ENCODE results near the gene DFFB.

The DFFB gene

DNA sequence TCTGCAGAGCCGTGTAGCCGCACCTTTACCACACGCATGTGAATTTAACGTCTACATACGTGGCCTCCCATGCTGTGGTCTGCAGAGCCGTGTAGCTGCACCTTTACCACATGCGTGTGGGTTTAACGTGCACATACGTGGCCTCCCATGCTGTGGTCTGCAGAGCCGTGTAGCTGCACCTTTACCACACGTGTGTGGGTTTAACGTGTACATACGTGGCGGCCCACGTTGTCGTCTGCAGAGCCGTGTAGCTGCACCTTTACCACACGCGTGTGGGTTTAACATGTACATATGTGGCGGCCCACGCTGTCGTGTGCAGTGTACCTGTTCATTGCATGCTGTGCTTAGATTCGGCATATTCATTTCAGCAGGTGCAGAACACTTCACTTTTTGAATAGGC, 17.5 kb downstream of the DFFB start:
- Mint-ChIP-seq H3K9me3 (peaks cover 3% of the 10 kb centered on the region), H3K36me3 (ENCODE audit: low read depth) (peaks cover 88% of the 10 kb centered on the region), H3K4me3 (no peak overlapping the region), H3K27ac (no peak overlapping the region), H3K4me1 (ENCODE audit: low read depth) (no peaks in the 10 kb centered on the region), H3K27me3 (no peaks in the 10 kb centered on the region)
- no peak for DNase-seq

DNA sequence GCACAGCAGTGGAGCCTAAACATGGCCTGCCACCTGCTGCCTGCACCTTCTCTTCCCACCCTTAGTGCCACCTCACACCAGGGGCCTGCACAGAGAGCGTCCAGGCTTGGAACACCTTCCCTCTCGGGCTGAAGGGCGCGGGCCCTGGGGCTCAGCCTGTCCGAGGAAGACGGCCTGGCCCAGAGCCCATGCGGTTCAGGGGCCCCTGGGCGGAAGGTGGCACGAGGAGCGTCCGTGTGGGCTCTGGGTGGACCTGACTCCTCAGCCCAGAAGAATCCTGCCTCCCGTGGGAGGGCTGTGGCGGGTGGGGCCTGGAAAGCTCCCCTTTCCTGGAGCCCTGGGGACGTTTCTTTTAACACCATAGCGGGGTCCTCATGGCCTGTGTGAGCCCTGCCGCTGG, 19.4 kb downstream of the DFFB start:
- peaks cover 3% of the 10 kb centered on the region for H3K4me1 Mint-ChIP-seq (ENCODE audit: low read depth)
- H3K27me3 Mint-ChIP-seq: no peaks in the 10 kb centered on the region
- no peak for DNase-seq
- peaks cover 3% of the 10 kb centered on the region for H3K9me3 Mint-ChIP-seq
- H3K36me3 Mint-ChIP-seq (ENCODE audit: low read depth): peaks cover 85% of the 10 kb centered on the region
- H3K27ac Mint-ChIP-seq: no peak overlapping the region
- no peak overlapping the region for H3K4me3 Mint-ChIP-seq

DNA sequence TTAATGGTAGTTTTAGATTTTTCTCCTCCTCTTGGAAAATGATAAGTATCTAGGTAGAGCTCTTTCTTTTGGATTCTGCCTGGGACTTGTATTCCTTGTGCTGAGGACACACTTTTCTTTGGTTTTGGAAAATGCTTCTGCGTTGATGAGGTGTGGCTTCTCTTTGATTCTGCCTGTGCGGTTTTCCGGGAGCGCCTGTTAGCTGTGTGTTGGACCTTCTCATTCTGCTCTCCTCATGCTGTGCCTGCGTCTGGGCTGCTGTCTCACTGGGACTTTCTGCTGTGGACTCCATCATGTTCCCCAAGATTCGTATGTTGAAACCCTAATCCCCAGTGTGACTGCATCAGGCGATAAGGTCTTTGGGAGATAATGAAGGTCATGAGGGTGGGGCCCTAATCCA, 21.8 kb downstream of the DFFB start:
- Mint-ChIP-seq H3K4me1 (ENCODE audit: low read depth) (peaks cover 3% of the 10 kb centered on the region), H3K36me3 (ENCODE audit: low read depth) (peaks cover 81% of the 10 kb centered on the region), H3K27ac (no peak overlapping the region), H3K9me3 (peaks cover 3% of the 10 kb centered on the region), H3K27me3 (no peaks in the 10 kb centered on the region), H3K4me3 (no peak overlapping the region)
- DNase-seq: no peak

DNA sequence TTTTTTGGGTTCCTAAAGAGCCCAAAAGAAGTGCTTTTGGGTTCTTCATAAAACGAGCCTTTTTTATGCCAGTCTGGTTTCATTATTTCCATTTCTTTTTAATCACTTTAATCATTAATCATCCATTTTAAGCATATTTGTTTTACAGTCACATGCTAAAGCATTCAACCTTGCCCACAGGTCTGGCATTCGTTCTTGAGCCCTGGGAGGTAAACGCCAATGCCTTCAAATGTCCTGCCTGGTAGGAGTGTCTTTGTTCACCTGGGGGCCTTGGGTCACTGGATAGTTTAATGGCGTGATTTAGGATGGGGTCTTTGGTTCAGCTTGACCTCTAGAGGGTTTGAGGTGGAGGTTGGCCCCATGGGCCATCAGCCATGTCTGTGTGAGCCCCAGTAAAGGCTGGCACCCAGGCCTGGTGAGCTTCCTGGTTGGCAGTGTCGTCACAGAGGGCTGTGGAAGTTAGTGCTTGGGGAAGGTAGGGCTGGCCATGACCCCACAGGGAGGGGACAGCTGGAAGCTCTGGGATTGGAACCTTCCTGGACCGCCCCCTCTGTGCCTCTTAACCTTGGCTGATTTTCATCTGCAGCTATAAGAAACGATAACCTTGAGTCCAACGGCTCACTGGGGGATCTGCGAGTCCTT, 22.6 kb downstream of the DFFB start:
- H3K9me3 Mint-ChIP-seq: peaks cover 3% of the 10 kb centered on the region

DNA sequence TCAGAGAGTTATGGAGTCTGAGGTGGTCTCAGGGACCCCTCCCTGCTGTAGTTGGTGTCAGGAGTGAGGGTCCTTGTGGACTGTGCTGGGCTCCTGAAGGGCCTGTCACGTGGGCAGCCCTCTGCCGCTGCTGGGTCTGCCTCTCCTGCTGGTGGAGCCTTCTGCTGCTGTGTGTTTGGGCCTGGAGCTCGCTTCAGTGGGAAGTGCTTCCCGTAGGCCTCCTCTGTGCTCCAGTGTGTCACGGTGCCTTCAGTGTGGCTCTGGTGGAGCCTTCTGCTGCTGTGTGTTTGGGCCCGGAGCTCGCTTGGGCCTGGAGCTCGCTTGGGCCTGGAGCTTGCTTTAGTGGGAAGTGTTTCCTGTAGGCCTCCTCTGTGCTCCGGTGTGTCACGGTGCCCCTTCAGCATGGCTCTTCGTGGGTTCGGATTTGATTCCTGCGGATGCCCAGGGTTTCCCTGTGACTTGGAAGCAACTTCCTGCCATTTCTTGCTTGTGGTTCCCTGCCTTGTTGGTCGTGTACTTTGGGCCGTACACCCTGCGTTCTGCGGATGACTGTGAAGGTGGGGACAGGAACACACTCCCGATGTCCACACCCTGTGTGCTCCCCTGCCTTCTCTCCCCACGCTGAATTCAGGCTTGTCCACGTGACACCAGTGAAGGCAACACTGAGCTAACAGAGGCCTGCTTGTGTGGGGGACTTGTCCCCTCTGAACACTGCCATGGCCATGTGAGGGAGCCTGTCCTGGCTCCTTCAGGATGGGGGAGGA, 23.3 kb downstream of the DFFB start:
- Mint-ChIP-seq H3K27ac (no peak overlapping the region), H3K9me3 (peaks cover 3% of the 10 kb centered on the region)

More for the DNA sequence above, 22.6 kb downstream of the DFFB start:
- no peaks in the 10 kb centered on the region for H3K27me3 Mint-ChIP-seq
- DNase-seq: no peak
- H3K4me1 Mint-ChIP-seq (ENCODE audit: low read depth): peaks cover 6% of the 10 kb centered on the region
- peaks cover 85% of the 10 kb centered on the region for H3K36me3 Mint-ChIP-seq (ENCODE audit: low read depth)
- no peak overlapping the region for H3K4me3 Mint-ChIP-seq
- no peak overlapping the region for H3K27ac Mint-ChIP-seq

DNA sequence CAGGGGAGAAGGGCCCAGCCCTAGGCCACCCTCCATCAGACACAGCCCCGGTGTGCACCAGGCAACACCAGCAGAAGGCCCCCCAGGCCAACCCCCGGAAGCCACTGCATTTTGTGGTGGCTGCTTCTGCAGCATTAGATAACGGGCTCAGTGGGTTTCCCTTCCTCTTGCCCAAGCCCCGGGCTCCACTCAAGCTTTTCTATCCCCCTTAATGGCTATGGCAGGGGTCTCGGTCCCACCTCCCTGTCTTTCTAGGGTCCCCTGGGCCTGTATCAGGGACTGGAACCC, 23.9 kb downstream of the DFFB start:
- Mint-ChIP-seq H3K27me3 (no peaks in the 10 kb centered on the region), H3K4me3 (no peak overlapping the region), H3K4me1 (ENCODE audit: low read depth) (peaks cover 8% of the 10 kb centered on the region), H3K9me3 (peaks cover 3% of the 10 kb centered on the region), H3K27ac (no peak overlapping the region), H3K36me3 (ENCODE audit: low read depth) (peaks cover 85% of the 10 kb centered on the region)
- no peak for DNase-seq

More for the DNA sequence above, 23.3 kb downstream of the DFFB start:
- H3K4me3 Mint-ChIP-seq: no peak overlapping the region
- peaks cover 85% of the 10 kb centered on the region for H3K36me3 Mint-ChIP-seq (ENCODE audit: low read depth)
- no peaks in the 10 kb centered on the region for H3K27me3 Mint-ChIP-seq
- no peak for DNase-seq
- peaks cover 8% of the 10 kb centered on the region for H3K4me1 Mint-ChIP-seq (ENCODE audit: low read depth)

DNA sequence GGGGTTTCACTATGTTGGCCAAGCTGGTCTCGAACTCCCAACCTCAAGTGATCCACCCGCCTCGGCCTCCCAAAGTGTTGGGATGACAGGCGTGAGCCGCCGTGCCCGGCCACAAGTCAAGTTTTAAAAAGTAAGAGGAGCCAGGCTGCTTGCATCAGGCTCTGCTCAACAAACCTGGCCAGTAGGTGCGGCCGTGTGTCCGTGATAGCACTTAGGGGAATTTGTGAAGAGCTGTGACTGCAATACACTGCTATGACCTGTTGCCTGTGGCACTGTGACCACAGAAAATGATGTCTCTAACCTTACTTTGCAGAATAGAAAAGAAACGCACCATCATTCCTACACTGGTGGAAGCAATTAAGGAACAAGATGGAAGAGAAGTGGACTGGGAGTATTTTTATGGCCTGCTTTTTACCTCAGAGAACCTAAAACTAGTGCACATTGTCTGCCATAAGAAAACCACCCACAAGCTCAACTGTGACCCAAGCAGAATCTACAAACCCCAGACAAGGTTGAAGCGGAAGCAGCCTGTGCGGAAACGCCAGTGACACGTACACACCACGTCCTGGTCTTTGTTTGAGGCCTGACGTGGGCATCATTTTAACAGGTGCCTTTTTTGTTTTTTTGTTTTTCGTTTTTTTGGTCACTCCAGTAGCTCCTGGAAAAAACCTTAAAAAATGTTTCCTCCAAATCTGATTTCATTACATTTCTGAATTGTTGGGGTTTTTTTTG, 26.1 kb downstream of the DFFB start:
- Mint-ChIP-seq H3K27me3 (no peaks in the 10 kb centered on the region), H3K27ac (peak overlapping the region; percentile 53), H3K36me3 (ENCODE audit: low read depth) (peaks cover 85% of the 10 kb centered on the region), H3K4me3 (no peak overlapping the region), H3K4me1 (ENCODE audit: low read depth) (peaks cover 8% of the 10 kb centered on the region), H3K9me3 (peaks cover 3% of the 10 kb centered on the region)
- DNase-seq: no peak

DNA sequence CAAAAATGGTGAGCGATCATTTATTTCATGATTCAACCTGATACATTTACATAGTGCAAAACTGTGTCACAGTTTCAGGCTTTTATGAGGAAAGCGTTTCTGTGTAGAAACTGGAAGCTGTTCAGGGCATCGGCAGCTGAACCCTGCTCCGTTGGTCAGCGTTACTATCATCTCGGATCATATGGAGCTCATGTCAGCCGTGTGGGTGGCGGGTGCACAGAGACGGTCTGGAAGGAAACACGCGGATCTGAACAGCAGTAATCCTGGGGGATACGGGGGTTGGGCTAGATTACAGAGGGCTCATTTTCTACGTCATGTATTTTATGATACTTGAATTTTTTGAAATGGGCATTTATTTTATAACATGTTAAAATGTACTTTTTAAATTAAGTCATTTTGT, 27.7 kb downstream of the DFFB start:
- no peak for DNase-seq
- Mint-ChIP-seq H3K4me1 (ENCODE audit: low read depth) (peaks cover 14% of the 10 kb centered on the region), H3K9me3 (no peaks in the 10 kb centered on the region), H3K4me3 (no peak overlapping the region), H3K27me3 (no peaks in the 10 kb centered on the region), H3K27ac (peak overlapping the region; percentile 70), H3K36me3 (ENCODE audit: low read depth) (peaks cover 80% of the 10 kb centered on the region)

DNA sequence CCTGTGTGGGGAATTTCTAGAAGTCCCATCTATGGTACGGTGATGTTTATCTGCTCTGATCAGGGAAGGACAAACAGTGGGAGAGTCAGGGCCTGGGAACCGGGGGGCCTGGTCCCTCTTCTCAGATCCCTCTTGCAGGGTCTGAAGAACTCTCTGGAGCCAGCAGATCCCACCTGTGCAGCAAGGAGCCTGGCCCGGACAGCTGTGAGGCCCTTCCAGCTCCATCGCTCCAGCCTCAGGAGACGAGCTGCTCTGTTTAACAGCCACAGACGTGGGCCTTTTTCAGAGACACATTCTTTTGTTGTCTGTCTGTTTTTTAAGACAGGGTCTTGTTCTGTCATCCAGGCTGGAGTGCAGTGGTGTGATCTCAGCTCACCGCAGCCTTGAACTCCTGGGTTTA, 28.3 kb downstream of the DFFB start:
- H3K9me3 Mint-ChIP-seq: no peaks in the 10 kb centered on the region
- H3K4me3 Mint-ChIP-seq: no peak overlapping the region
- peaks cover 20% of the 10 kb centered on the region for H3K4me1 Mint-ChIP-seq (ENCODE audit: low read depth)
- H3K27me3 Mint-ChIP-seq: no peaks in the 10 kb centered on the region
- no peak for DNase-seq
- H3K27ac Mint-ChIP-seq: no peak overlapping the region
- peaks cover 82% of the 10 kb centered on the region for H3K36me3 Mint-ChIP-seq (ENCODE audit: low read depth)

DNA sequence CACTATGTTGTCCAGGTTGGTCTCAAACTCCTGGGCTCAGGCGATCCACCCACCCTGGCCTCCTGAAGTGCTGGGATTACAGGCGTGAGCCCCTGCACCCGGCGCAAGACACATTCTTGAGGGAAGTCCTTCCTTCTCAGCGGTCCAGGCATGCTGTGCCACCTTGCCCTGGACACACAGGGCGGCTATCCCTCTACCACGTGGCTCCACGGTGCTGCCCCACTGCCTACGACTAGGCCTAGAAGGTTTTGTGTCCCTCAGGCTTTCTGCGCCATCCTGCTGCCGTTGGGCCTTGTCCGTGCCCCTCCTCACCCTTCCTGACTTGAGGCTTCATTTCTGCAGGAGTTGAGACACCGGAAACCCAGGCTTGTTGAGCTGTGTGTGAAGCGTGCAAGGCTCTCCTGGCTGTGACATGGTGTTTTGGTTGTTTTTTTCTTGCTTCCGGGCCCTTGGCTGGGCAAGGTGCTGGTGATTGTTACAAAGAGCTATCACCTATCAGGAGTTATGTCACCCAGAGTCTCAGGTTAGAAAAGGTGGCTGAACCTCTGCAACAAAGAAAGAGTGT, 28.9 kb downstream of the DFFB start:
- Mint-ChIP-seq H3K4me3 (no peak overlapping the region), H3K9me3 (no peaks in the 10 kb centered on the region), H3K27ac (peak overlapping the region; percentile 12), H3K27me3 (no peaks in the 10 kb centered on the region), H3K36me3 (ENCODE audit: low read depth) (peaks cover 83% of the 10 kb centered on the region), H3K4me1 (ENCODE audit: low read depth) (peaks cover 22% of the 10 kb centered on the region)
- DNase-seq: no peak

DNA sequence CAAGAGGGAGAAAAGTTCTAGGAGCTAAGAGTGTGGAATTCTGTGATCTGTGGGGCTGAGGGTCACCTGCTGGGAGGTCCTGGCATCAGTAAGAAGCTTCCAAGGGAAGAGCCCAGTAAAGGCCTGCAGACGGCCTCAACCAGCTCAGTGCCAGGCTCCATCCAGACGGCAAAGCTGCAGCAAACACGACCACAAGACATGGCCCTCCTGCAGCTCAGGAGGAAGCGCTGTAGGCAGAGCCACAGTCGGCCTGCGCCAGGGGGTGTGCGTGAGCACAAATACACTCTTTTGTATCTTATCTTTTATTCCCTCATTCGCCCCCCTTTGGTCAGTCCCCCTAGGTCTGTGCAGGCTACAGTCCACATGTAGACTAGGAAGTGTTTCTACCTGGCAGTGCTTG, 29.4 kb downstream of the DFFB start:
- Mint-ChIP-seq H3K4me3 (no peak overlapping the region), H3K27ac (peak overlapping the region; percentile 14), H3K4me1 (ENCODE audit: low read depth) (peaks cover 27% of the 10 kb centered on the region), H3K27me3 (no peaks in the 10 kb centered on the region), H3K36me3 (ENCODE audit: low read depth) (peaks cover 84% of the 10 kb centered on the region), H3K9me3 (no peaks in the 10 kb centered on the region)
- DNase-seq: no peak

DNA sequence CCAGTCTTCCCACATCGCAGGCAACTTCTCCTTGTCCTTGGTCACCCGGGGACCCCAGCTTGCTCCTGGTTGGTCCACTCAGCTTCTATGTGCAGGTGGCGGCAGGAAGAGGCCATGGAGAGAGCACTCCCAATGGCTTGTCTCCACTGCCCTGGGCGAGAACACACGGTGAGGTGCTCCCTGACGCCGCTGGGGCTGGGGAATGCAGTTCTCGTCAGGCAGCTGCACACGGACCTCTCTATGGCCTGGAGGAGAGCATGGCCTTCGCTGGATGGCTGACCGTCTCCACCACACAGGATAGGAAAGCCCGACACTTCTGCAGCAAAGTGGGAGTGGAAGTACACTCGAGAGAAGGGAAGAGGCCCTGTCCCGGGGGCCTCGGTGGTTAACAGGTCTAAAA, 31.0 kb downstream of the DFFB start:
- no peaks in the 10 kb centered on the region for H3K9me3 Mint-ChIP-seq
- H3K27me3 Mint-ChIP-seq: no peaks in the 10 kb centered on the region
- no peak overlapping the region for H3K27ac Mint-ChIP-seq
- no peak for DNase-seq
- H3K36me3 Mint-ChIP-seq (ENCODE audit: low read depth): peaks cover 82% of the 10 kb centered on the region
- no peak overlapping the region for H3K4me3 Mint-ChIP-seq
- peaks cover 35% of the 10 kb centered on the region for H3K4me1 Mint-ChIP-seq (ENCODE audit: low read depth)

DNA sequence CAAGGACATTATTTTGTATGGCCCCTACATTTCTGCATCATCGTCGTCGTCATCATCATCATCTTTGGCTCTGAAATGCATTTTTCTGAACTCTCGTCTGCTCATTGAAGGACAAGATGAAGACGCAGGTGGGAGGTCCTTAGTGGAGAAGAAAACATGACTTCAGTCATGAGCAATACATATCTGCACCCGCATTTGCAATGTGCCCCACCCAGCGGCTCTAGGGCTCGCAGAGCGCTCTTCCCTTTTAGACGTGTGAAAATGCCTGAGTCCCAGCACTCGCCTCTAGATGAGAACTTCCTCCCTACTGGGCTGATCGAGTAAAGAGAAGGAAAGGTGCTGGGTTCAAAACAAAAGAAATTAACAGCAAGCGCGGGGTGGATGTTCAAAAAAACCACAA, 32.7 kb downstream of the DFFB start:
- H3K4me3 Mint-ChIP-seq: peak overlapping the region; percentile 15
- peaks cover 75% of the 10 kb centered on the region for H3K36me3 Mint-ChIP-seq (ENCODE audit: low read depth)
- H3K4me1 Mint-ChIP-seq (ENCODE audit: low read depth): peaks cover 32% of the 10 kb centered on the region
- no peaks in the 10 kb centered on the region for H3K9me3 Mint-ChIP-seq
- no peaks in the 10 kb centered on the region for H3K27me3 Mint-ChIP-seq
- DNase-seq: no peak
- peak overlapping the region; percentile 84 for H3K27ac Mint-ChIP-seq

DNA sequence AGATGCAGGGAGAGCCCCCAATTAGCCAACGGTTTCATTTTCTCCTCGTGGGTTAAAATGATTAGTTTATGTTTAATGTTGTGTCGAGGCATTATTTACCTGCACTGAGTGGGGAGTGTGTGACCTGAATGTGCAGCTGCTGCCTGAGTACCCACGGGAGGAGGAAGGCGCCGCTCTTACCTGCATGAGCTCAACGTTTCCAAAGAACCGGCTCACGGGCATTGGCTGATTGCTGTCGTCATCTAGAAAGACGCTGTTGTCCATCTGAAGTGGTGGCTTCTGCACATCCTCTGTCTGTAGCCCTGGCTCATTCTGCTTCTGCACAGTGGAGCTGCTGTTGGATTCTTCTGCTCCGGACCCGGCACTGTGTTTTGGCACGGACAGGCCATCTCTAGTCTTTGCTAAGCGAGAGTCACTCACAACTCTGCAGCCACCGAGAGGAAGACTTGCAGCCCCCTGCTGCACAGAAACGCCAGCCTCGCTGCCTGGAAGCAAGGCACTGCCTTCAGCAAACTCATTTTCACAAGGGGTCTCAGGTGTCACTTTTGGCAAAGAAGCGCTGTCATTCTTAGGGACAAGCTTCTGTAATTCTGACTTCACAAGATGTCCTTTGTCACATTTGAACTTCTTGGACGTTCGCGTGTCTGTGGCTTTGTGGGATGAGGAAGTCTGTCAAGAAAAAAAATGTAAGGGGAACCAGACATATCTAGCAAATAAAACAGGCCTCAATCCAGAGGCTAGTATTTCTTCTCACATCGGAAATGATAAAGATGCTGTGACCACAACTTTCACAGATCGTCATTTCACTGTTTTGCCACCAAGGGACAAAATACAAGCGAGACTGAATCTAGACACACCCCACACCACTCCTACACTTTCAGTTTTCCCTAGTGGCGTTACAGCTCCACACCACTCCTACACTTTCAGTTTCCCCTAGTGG, 33.4 kb downstream of the DFFB start:
- no peak for DNase-seq
- H3K4me3 Mint-ChIP-seq: peak overlapping the region; percentile 28
- peaks cover 75% of the 10 kb centered on the region for H3K36me3 Mint-ChIP-seq (ENCODE audit: low read depth)

More for the DNA sequence above, 33.4 kb downstream of the DFFB start:
- Mint-ChIP-seq H3K27me3 (no peaks in the 10 kb centered on the region), H3K27ac (peak overlapping the region; percentile 84), H3K9me3 (no peaks in the 10 kb centered on the region), H3K4me1 (ENCODE audit: low read depth) (peaks cover 32% of the 10 kb centered on the region)
